Measurements from ENCODE around the gene FMN1. TPM values are rescaled to one million over a fixed set of nuclear protein-coding genes. Genes with fewer than 3 reads are reported as not detected.

The FMN1 gene
- polyA plus RNA-seq, 3 donors, result 0.55 to 1.1 (median 1.0) TPM

DNA sequence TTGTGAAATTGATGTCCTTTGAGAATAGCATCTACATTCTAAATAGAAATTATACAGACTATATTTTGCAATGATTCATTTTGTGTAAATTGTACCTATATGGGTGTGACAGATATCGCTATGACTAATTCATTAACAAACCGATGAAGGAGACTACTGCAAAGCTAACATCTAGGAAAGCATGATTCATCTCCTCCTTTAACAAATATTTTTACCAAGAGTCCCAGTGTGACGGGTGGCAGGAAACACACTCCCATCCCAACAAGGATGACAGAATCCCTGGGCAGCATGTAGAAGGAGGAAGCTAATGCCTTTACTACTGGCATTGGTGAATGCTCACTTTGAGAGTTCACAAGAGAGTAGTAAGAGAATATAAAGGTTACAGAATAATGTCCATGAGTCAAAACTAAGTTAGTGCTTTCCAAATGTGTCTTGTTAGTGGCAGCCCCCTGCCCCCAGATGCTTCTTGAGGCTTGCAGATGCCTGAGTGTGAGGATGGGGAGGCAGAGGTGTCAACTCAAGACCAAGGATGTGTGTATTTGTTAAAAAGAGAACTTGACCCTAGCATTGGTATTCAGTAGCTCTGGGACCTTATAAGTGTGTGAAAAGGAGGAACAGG lies 180.6 kb downstream of the FMN1 start:
- 65 to 83% (median 70%) methylated on average over 3 of the region's 3 CpGs for WGBS, 3 donors
- no peak overlapping the region for H3K27ac ChIP-seq (ENCODE audit: low read depth, low read length)

GRCh38 chr15:33011976-33012375 lies 182.5 kb downstream of the FMN1 start:
- 83 to 89% (median 83%) methylated on average over 3 of the region's 3 CpGs for WGBS, 3 donors
- no peak overlapping the region for H3K27ac ChIP-seq (ENCODE audit: low read depth, low read length)

GRCh38 chr15:33009603-33010002 lies 184.9 kb downstream of the FMN1 start:
- no peak overlapping the region for H3K27ac ChIP-seq (ENCODE audit: low read depth, low read length)
- WGBS, 3 donors, result 87 to 92% (median 91%) methylated on average over 4 of the region's 4 CpGs

DNA sequence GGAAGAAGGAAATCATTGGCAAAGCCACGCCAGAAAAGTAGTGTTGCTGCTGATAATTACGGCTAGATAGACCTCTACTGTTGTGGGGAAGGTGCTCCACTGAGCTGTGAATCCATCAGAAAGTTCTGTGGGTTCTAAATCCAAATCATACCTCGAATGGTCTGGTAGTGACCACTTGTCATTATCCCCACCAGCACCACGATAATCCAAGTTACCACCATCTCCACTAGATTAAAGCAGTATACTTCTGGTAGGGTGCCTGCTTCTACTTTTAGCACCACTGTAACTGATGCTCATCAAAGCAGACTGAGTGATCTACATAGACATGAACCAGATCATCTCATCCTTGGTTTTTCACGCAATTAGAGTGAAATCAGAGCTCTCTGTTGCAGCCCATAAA lies 185.5 kb downstream of the FMN1 start:
- no peak overlapping the region for H3K27ac ChIP-seq (ENCODE audit: low read depth, low read length)
- 63 to 74% (median 72%) methylated on average over 5 of the region's 5 CpGs for WGBS, 3 donors

DNA sequence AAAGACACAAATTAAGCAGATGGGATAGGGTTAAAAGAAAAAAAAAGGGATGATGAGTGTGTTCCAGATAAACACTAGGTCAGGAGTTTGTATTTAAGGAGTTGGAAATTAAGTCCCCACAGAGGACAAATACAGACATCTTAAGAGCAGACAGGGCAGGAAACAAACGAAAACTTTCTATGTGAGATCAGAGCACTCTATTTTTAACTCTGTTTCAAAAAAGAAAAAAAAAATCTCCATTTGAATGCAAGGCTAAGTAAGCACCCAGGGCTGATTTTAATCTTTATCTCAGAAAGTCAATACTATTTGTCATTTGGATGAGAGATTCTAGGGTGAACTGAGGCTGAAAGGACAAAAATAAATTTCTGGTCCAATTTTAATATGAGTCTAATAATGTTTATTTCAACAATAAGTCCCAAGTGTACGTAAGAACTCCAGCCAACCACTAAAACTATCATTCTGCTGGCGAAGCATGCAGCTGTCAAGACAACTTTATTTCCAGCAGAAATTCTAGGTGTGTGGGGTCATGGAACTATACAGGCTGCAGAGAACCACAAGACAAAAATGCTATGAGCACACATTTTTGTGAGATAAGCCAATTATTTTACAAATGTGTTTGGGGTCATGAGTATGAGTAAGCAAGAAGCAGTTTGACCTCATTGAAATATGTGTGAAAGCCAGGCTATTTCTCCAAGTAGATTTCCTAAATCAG lies 186.1 kb downstream of the FMN1 start:
- 27 to 37% (median 32%) methylated on average over 3 of the region's 3 CpGs for WGBS, 3 donors
- no peak overlapping the region for H3K27ac ChIP-seq (ENCODE audit: low read depth, low read length)

GRCh38 chr15:33007303-33007855 lies 187.1 kb downstream of the FMN1 start:
- 15 to 47% (median 21%) methylated on average over 4 of the region's 4 CpGs for WGBS, 3 donors
- no peak overlapping the region for H3K27ac ChIP-seq (ENCODE audit: low read depth, low read length)

DNA sequence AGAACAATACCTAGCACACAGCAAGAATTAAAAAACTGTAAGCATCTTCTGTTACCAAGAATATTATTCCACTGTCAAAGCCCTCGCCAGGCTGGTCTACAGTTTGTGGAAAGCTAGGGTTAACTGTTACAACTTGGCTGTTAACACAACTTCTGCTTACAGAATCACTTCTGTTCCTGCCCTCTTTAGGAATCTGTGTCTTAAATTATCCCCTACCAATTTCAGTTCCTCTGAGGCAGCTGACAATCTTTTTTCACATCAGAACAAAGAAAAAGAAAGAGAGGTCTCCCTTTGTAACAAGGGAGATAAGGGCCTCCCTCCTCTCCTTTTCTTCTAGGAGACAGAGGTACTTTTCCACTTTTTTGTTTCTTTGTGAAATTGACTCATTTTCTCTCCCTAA lies 188.9 kb downstream of the FMN1 start:
- 55 to 92% (median 73%) methylated on average over 1 of the region's 1 CpG for WGBS, 3 donors
- H3K27ac ChIP-seq (ENCODE audit: low read depth, low read length), result no peak overlapping the region

DNA sequence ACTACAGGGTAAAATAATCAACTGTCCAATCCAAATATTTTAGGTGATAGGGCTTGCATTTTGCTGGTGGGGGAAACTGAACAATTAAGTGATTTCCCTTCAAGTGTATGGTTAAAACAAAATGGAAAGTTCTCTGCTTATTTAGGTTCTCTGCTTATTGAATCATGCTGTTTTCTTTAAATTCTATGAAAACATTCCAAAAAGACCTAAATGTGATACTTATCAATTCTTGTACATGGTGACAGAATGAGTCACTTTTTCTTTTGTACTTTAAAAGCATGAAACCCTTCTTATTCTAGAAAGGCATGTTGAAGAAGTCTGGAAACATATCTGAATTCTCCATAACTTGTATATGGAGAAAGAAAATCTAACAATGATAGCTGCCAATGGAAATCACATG lies 192.6 kb downstream of the FMN1 start:
- no peak overlapping the region for H3K27ac ChIP-seq (ENCODE audit: low read depth, low read length)

DNA sequence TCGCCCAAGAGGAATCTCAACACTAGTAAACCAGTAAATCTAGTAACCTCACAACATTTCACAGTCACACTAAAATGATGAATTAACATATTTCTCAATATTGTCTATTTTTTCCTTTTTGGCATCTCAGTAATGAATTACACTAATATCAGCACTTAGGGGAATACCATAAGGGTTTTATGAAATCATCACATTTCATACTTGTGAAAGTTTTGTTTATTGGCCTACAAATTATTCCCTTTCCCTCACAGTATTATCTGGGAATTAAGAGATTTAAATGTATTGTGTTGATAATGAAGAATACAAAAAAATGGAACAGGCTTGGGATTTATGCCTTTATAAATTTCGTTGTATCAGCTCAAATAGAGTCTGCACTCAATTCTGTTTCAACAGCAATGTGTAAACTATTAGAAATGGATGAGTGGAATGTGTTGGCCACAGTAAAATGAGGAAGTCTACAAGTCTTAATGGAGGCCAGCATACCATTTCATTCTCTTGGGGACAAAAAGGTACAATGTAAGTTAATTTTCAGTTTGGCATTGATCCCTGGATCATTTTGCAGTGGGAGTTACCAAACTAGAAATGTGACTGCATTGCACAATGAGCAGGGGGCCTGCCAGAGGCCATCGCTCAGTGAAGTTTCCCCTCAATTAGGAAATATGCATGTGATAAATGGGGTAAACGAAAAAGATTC lies 195.4 kb downstream of the FMN1 start:
- no peak overlapping the region for H3K27ac ChIP-seq (ENCODE audit: low read depth, low read length)
- 55 to 73% (median 66%) methylated on average over 4 of the region's 4 CpGs for WGBS, 3 donors

- H3K27ac ChIP-seq (ENCODE audit: low read depth, low read length), result no peak overlapping the region
- 54 to 100% (median 96%) methylated on average over 1 of the region's 1 CpG for WGBS, 3 donors
These were observed 196.3 kb downstream of the FMN1 start for GRCh38 chr15:32998182-32998581.

GRCh38 chr15:32994810-32995424 lies 199.6 kb downstream of the FMN1 start:
- 97 to 100% (median 100%) methylated on average over 1 of the region's 1 CpG for WGBS, 3 donors
- no peak overlapping the region for H3K27ac ChIP-seq (ENCODE audit: low read depth, low read length)

GRCh38 chr15:32993285-32993684 lies 201.2 kb downstream of the FMN1 start:
- no peak overlapping the region for H3K27ac ChIP-seq (ENCODE audit: low read depth, low read length)

DNA sequence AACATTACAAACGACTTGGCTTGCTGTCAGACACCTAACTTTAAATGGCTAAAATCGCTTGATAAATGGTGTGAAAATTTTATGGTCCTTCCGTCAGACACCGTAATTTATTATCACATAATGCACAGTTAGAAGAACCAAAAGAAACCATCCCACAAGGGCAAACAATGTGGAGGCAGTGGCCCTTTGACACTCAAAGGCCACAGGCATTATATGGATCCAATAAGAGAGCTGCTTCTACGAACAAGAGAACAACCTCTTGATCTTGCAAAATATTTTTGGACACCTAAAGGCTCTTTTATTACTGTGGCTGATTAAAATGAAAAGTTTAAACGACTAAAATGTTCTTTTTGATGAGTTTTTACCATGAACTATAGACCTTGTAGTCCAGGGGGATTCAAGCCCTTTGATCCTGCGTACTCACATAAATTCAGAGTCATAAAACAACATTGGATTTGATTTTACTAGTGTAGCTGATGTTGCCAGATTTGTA lies 202.8 kb downstream of the FMN1 start:
- 52 to 73% (median 62%) methylated on average over 7 of the region's 7 CpGs for WGBS, 3 donors
- no peak overlapping the region for H3K27ac ChIP-seq (ENCODE audit: low read depth, low read length)

GRCh38 chr15:32990071-32990470 lies 204.4 kb downstream of the FMN1 start:
- no peak overlapping the region for H3K27ac ChIP-seq (ENCODE audit: low read depth, low read length)
- 80 to 86% (median 83%) methylated on average over 4 of the region's 4 CpGs for WGBS, 3 donors

- H3K27ac ChIP-seq (ENCODE audit: low read depth, low read length), result no peak overlapping the region
- 38 to 84% (median 80%) methylated on average over 4 of the region's 4 CpGs for WGBS, 3 donors
These were observed 207.4 kb downstream of the FMN1 start for GRCh38 chr15:32987067-32987466.

DNA sequence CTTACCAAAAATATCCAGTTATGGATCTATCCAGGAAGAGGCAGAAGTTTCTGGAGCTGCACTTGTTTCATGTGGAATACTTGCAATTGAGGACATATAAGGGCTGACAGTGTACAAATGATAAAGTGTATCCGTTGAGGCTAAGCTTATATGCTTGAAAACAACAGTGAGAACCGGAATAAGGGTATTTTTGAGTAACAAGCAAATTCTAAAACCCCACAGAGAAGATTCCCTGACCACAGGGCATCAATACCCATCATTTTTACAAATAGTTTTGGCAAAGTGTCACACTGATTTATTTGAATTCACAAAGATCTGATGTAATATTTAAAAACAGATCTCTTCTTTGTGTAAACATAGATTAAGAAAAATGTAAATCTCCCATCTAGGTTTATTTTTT lies 208.4 kb downstream of the FMN1 start:
- no peak overlapping the region for H3K27ac ChIP-seq (ENCODE audit: low read depth, low read length)
- WGBS, 3 donors, result 64 to 89% (median 80%) methylated on average over 2 of the region's 2 CpGs

DNA sequence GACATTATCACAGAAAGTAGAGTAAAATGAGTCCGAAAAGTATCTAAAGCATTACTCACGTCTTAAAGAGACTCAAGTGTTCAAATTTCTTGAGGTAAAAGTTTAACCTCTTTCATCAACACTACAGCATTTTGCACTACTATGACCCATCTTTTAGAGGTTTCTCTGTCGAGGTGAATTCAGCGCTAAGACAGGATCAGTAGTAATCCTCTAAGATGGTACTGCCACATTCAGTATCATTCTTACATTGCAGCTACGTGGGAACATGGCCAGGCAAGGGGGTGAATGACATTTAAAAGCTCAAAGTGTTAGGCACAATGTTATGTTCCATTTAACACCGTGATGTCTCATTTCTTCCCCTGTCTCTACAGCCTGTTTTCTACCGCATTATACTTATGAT lies 210.8 kb downstream of the FMN1 start:
- WGBS, 3 donors, result 72 to 88% (median 84%) methylated on average over 7 of the region's 7 CpGs
- no peak overlapping the region for H3K27ac ChIP-seq (ENCODE audit: low read depth, low read length)

DNA sequence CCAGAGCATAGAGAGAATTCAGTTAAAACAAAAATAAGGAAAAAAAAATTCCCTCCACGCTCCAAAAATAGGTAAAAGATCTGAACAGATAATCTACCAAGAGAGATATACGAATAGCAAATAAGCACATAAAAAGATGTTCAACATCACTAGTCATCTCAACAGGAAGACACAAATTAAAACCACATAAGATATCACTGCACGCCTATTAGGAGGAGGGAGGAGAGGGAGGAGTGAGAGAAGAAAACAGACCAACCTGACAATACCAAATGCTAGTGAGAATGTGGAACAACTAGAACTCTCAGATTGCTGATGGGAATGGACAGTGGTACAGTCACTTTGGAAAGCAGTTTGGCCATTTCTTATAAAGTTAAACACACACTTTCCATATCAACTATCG lies 212.5 kb downstream of the FMN1 start:
- 80 to 92% (median 89%) methylated on average over 4 of the region's 4 CpGs for WGBS, 3 donors
- H3K27ac ChIP-seq (ENCODE audit: low read depth, low read length), result no peak overlapping the region

- 86 to 94% (median 89%) methylated on average over 1 of the region's 1 CpG for WGBS, 3 donors
- H3K27ac ChIP-seq (ENCODE audit: low read depth, low read length), result no peak overlapping the region
These were observed 213.0 kb downstream of the FMN1 start for GRCh38 chr15:32981536-32981935.

Measured in adipose tissue (tissue), 3 donors.